Mesenchymal stem cell (in vitro differentiated cells and primary cell): Measurements from ENCODE around the gene CD44.
"Not testable (repeated sequence)": the region's sequence is repeated elsewhere in the genome, so short reads cannot be mapped to it uniquely, and the experiment has no call there.

ENCODE experiments used
- DNase-seq: peaks from one replicate; pipeline ENCODE4 v3.0.0-alpha.2; 2013
- H2AFZ ChIP-seq: one replicate; pipeline ENCODE4 v1.6.1; 2013; ENCODE audit warnings: low read depth, mild to moderate bottlenecking, control low read depth, inconsistent platforms, low read length, moderate library complexity
- H2AK5ac ChIP-seq: 2 replicates; pipeline ENCODE4 v1.6.1; 2013; ENCODE audit warnings: low read length, moderate library complexity, mild to moderate bottlenecking, inconsistent platforms; ENCODE audit not compliant: severe bottlenecking
- H2BK120ac ChIP-seq: one replicate; pipeline ENCODE4 v1.6.1; 2013; ENCODE audit warnings: low read depth, mild to moderate bottlenecking, inconsistent platforms, low read length, moderate library complexity
- H2BK12ac ChIP-seq, 2 experiments: one replicate each; pipeline ENCODE4 v1.6.1; 2013; ENCODE audit warnings: inconsistent platforms in 2 of 2, low read length in 2 of 2, mild to moderate bottlenecking in 2 of 2, moderate library complexity in 2 of 2, control low read depth in 1 of 2
- H2BK15ac ChIP-seq: one replicate; pipeline ENCODE4 v1.6.1; 2013; ENCODE audit warnings: mild to moderate bottlenecking, low read depth, inconsistent platforms; ENCODE audit not compliant: poor library complexity, severe bottlenecking
- H2BK5ac ChIP-seq: 2 replicates; pipeline ENCODE4 v1.6.1; 2013; ENCODE audit warnings: low read depth, mild to moderate bottlenecking, low read length, control low read depth, inconsistent platforms; ENCODE audit not compliant: poor library complexity, severe bottlenecking
- H3K14ac ChIP-seq, 2 experiments: one replicate each; pipeline ENCODE4 v1.6.1; 2013; ENCODE audit warnings: inconsistent platforms in 2 of 2, low read length in 2 of 2, control low read depth in 1 of 2, mild to moderate bottlenecking in 1 of 2, moderate library complexity in 1 of 2
- H3K18ac ChIP-seq, 2 experiments: one replicate each; pipeline ENCODE4 v1.6.1; 2013; ENCODE audit warnings: inconsistent platforms in 2 of 2, low read length in 2 of 2, control low read depth in 1 of 2, low read depth in 1 of 2, mild to moderate bottlenecking in 1 of 2
- H3K23ac ChIP-seq, 2 experiments: one replicate each; pipeline ENCODE4 v1.6.1; 2013; ENCODE audit warnings: inconsistent platforms in 2 of 2, low read length in 2 of 2, mild to moderate bottlenecking in 2 of 2, moderate library complexity in 2 of 2, control low read depth in 1 of 2
- H3K27ac ChIP-seq: 2 replicates; pipeline ENCODE4 v1.5.1; 2013; ENCODE audit warnings: mild to moderate bottlenecking, moderate library complexity, low read length, control low read depth, inconsistent platforms; ENCODE audit not compliant: poor library complexity, severe bottlenecking
- H3K27me3 ChIP-seq, 2 experiments: 2 replicates each; pipeline versions ENCODE4 v1.6.1 to v1.7.0; 2013; ENCODE audit warnings: low read length in 2 of 2, mild to moderate bottlenecking in 2 of 2, moderate library complexity in 2 of 2, control low read depth in 1 of 2, inconsistent platforms in 1 of 2; ENCODE audit not compliant: control insufficient read depth in 1 of 2, insufficient read depth in 1 of 2
- H3K36me3 ChIP-seq, 2 experiments: 2 replicates each; pipeline versions ENCODE4 v1.6.1 to v1.7.0; 2013; ENCODE audit warnings: low read length in 2 of 2, control low read depth in 1 of 2, inconsistent platforms in 1 of 2, low read depth in 1 of 2, mild to moderate bottlenecking in 1 of 2; ENCODE audit not compliant: insufficient read depth in 2 of 2, control insufficient read depth in 1 of 2
- H3K4ac ChIP-seq, 2 experiments: one replicate each; pipeline ENCODE4 v1.6.1; 2013; ENCODE audit warnings: inconsistent platforms in 2 of 2, low read length in 2 of 2, mild to moderate bottlenecking in 2 of 2, moderate library complexity in 2 of 2, control low read depth in 1 of 2, low read depth in 1 of 2
- H3K4me1 ChIP-seq: 2 replicates; pipeline ENCODE4 v1.6.1; 2013; ENCODE audit warnings: low read depth, low read length, control low read depth; ENCODE audit not compliant: control insufficient read depth, insufficient read depth
- H3K4me2 ChIP-seq: 2 replicates; pipeline ENCODE4 v1.6.1; 2013; ENCODE audit warnings: low read length, mild to moderate bottlenecking, inconsistent platforms; ENCODE audit not compliant: poor library complexity, severe bottlenecking
- H3K4me3 ChIP-seq, 2 experiments: 2 replicates each; pipeline versions ENCODE4 v1.5.1 to v1.7.0; 2013; ENCODE audit warnings: low read length in 2 of 2, mild to moderate bottlenecking in 2 of 2, control low read depth in 1 of 2, low read depth in 1 of 2; ENCODE audit not compliant: insufficient read depth in 1 of 2
- H3K79me1 ChIP-seq: replicated peaks from 2 replicates; pipeline ENCODE4 v1.6.1; 2013; ENCODE audit warnings: mild to moderate bottlenecking, control low read depth, low read length, inconsistent platforms; ENCODE audit not compliant: poor library complexity, severe bottlenecking
- H3K9ac ChIP-seq: 2 replicates; pipeline ENCODE4 v1.7.0; 2013; ENCODE audit warnings: mild to moderate bottlenecking, low read length, moderate library complexity
- H3K9me3 ChIP-seq: 2 replicates; pipeline ENCODE4 v1.7.0; 2013; ENCODE audit warnings: mild to moderate bottlenecking, low read length; ENCODE audit not compliant: control insufficient read depth
- H4K8ac ChIP-seq: one replicate; pipeline ENCODE4 v1.6.1; 2013; ENCODE audit warnings: inconsistent platforms, mild to moderate bottlenecking, low read length, moderate library complexity
- H4K91ac ChIP-seq: one replicate; pipeline ENCODE4 v1.6.1; 2013; ENCODE audit warnings: mild to moderate bottlenecking, low read length, inconsistent platforms
- WGBS: methylation state at CpG from one replicate; pipeline ENCODE4 v1.1.7; 2013; ENCODE audit warnings: mixed read lengths; 5-methylcytosine and 5-hydroxymethylcytosine counted together

The CD44 gene

GRCh38 chr11:35108336-35108735 is 30.6 kb upstream of the CD44 start:
- WGBS: 56% methylated on average over 1 of the region's 1 CpG
- H3K4me3 ChIP-seq, DNase-seq, H3K14ac ChIP-seq, H3K9ac ChIP-seq, H3K23ac ChIP-seq, H3K27me3 ChIP-seq, H2BK15ac ChIP-seq, H4K8ac ChIP-seq, H3K4ac ChIP-seq, H3K27ac ChIP-seq, H2BK120ac ChIP-seq, H3K36me3 ChIP-seq, H3K9me3 ChIP-seq, H2AFZ ChIP-seq, H2BK5ac ChIP-seq, H3K4me1 ChIP-seq, H3K4me2 ChIP-seq, H2AK5ac ChIP-seq, H2BK12ac ChIP-seq, H3K18ac ChIP-seq, H4K91ac ChIP-seq, H3K79me1 ChIP-seq: not testable (repeated sequence)

DNA sequence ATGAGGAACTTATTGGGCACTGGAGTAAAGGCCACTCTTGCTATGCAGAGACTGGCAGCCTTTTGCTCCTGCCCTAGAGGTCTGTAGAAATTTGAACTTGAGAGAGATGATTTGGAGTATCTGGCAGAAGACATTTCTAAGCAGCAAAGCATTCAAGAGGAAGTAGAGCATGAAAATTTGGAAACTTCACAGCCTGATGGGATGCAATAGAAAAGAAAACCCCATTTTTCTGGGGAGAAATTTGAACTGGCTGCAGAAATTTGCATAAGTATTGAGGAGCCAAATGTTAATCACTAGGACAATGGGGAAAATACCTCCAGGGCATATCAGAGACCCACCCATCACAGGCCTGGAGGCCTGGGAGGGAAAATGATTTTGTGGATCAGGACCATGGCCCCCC is 29.9 kb upstream of the CD44 start:
- no peak for DNase-seq
- no peak overlapping the region for H3K27ac ChIP-seq
- no peak overlapping the region for H2BK5ac ChIP-seq
- H4K8ac ChIP-seq: no peak overlapping the region
- no peaks in the 10 kb centered on the region for H3K36me3 ChIP-seq
- H2BK120ac ChIP-seq: no peak overlapping the region
- H3K18ac ChIP-seq: peak overlapping the region in 1 of 2 experiments; percentile 1
- no peaks in the 10 kb centered on the region for H3K79me1 ChIP-seq
- no peak overlapping the region for H3K9ac ChIP-seq
- no peak overlapping the region for H4K91ac ChIP-seq
- no peak overlapping the region for H2AFZ ChIP-seq
- no peaks in the 10 kb centered on the region for H3K27me3 ChIP-seq
- H3K4me3 ChIP-seq: no peak overlapping the region
- H3K4ac ChIP-seq: no peak overlapping the region
- H2AK5ac ChIP-seq: no peak overlapping the region
- H3K14ac ChIP-seq: no peak overlapping the region
- no peak overlapping the region for H3K23ac ChIP-seq
- H3K4me2 ChIP-seq: no peak overlapping the region
- no peaks in the 10 kb centered on the region for H3K9me3 ChIP-seq
- peaks cover 6% of the 10 kb centered on the region for H3K4me1 ChIP-seq
- H2BK15ac ChIP-seq: no peak overlapping the region
- no peak overlapping the region for H2BK12ac ChIP-seq

DNA sequence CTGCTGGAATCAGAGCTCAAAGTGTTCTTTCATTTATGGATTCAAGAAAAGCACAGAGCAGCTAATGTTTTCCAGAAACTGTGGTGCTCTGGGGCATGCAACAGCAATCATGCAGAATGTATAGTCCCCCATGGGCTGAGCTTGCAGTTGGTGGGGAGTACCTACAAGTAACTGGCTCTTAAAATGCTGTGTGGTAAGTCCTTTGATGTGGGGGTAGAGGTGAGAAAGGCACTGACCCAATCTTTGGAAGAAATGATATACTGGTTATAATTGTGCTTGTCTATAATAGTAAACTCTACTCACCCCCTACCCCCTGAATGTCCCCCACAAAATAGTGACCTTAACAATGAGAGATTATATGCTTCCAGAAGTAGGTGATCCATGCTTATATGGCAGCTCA is 29.1 kb upstream of the CD44 start:
- Histone ChIP-seq H3K23ac (no peak overlapping the region), H4K8ac (no peak overlapping the region), H3K27me3 (no peaks in the 10 kb centered on the region), H3K79me1 (no peaks in the 10 kb centered on the region), H3K9me3 (no peaks in the 10 kb centered on the region), H3K4me3 (no peak overlapping the region), H3K4ac (peak overlapping the region; percentile 21 to 30), H2AK5ac (no peak overlapping the region), H3K14ac (no peak overlapping the region), H3K4me1 (peaks cover 6% of the 10 kb centered on the region), H4K91ac (no peak overlapping the region), H2BK15ac (no peak overlapping the region), H2BK5ac (no peak overlapping the region), H3K4me2 (no peak overlapping the region), H3K18ac (peak overlapping the region; percentile 25 to 84), H2BK12ac (peak overlapping the region; percentile 38 to 83), H2BK120ac (no peak overlapping the region), H3K9ac (no peak overlapping the region), H3K36me3 (no peaks in the 10 kb centered on the region), H3K27ac (no peak overlapping the region), H2AFZ (no peak overlapping the region)
- DNase-seq: no peak

DNA sequence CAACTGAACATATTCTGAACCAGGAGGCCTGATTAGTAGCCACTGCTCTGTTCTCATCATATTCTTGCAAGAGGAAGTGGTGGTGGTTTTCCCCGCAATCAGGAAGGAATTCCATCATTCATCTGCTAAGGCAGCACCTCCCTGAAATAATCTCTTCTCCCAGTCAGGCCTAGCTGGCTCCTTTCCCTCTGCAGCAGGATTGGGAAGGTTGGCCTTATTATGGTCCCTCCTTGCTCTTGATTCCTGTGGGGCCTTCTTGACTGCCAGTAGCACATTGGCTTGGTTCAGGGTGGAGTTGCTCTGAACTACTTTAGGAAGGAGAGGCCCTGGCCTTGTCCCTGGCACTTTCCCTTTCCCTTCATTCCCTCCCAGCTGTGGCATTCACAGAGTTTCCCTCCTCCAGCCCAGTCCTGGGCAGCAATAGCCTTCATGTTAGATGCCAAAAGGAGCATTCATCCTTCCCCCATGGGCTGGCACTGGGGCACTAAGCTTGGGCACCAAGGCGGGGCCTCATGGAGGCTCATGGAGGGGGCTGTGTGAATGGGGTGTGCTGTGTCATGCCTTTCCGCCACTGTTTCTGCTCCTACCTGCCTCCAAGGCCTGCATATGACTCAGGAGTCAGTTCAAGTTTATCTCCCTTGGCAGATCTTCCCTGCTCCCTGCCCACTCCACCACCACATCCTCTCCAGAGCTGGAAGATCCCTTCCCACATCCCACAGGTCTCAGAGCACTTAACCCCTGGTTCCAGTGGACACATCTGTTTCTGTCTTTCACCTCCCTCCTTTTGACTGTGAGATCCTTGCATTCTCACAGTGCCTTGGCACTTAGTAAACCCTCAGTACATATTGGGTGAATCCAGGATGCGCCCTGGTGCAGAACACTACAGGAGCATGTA is 27.6 kb upstream of the CD44 start:
- H4K91ac ChIP-seq: peak overlapping the region; percentile 98

More for the DNA sequence above, 27.6 kb upstream of the CD44 start:
- H3K4me3 ChIP-seq: peak overlapping the region in 1 of 2 experiments; percentile 15
- no peaks in the 10 kb centered on the region for H3K27me3 ChIP-seq
- H2BK12ac ChIP-seq: peak overlapping the region; percentile 93 to 96
- no peaks in the 10 kb centered on the region for H3K79me1 ChIP-seq
- H3K4me1 ChIP-seq: peaks cover 6% of the 10 kb centered on the region
- H3K23ac ChIP-seq: peak overlapping the region in 1 of 2 experiments; percentile 51
- peak overlapping the region; percentile 29 for H2AK5ac ChIP-seq
- H2BK120ac ChIP-seq: peak overlapping the region; percentile 90
- peak overlapping the region; percentile 52 for H4K8ac ChIP-seq
- no peak overlapping the region for H2BK5ac ChIP-seq
- H2BK15ac ChIP-seq: peak overlapping the region; percentile 12
- no peaks in the 10 kb centered on the region for H3K9me3 ChIP-seq
- 53% methylated on average over 2 of the region's 4 CpGs for WGBS
- H3K4me2 ChIP-seq: no peak overlapping the region
- H3K4ac ChIP-seq: peak overlapping the region; percentile 93 to 98
- H3K27ac ChIP-seq: no peak overlapping the region
- DNase-seq: peak; percentile 92
- peak overlapping the region; percentile 93 to 98 for H3K18ac ChIP-seq
- peak overlapping the region; percentile 39 to 88 for H3K14ac ChIP-seq
- no peak overlapping the region for H2AFZ ChIP-seq
- peak overlapping the region; percentile 61 for H3K9ac ChIP-seq
- H3K36me3 ChIP-seq: no peaks in the 10 kb centered on the region
